Measurements from ENCODE around the gene SENP3.

DNA sequence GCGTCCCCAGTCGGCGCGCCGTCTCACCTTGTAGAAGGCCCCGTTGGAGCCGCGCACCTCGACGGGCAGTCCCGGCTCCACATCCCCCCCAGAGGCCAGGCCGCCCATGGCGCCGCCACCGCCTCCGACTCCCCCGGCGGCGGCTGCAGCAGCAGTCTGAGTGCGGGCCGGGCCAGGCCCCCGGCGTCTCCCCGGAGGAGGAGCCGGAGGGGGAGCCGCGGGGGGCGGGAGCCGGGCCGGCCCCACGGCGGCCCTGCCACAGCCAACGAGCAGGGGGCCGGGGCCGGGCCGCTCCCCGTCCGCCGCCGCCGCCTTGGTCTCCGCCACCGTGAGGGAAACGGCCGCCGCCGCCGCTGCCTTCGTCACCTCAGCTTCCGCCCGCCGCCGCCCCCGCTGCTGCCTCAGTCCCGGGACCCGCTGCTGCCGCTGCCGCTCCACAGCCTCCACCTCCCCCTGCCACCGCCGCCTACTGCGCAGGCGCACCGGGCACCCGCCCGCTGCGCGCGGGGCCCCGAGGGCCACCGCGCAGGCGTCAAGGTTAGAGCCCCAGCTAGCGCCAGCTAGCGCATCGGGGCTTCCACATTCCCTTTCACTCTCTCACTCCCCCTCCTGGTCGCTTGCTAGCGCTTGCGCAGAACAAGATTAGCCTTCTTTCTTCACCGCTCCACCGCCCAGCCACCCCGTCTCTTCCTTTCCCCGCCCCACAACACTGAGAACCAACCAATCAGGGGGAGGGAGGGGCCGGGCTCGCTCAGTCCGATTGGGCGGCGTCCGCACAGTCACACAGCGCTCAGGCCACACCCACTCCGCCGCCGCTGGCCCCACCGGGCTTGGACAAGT lies 52.9 kb downstream of the SENP3 start, which contains the start of gene FXR2:
- TF ChIP-seq, protein P1, sequence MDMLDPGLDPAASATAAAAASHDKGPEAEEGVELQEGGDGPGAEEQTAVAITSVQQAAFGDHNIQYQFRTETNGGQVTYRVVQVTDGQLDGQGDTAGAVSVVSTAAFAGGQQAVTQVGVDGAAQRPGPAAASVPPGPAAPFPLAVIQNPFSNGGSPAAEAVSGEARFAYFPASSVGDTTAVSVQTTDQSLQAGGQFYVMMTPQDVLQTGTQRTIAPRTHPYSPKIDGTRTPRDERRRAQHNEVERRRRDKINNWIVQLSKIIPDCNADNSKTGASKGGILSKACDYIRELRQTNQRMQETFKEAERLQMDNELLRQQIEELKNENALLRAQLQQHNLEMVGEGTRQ (IDR thresholded peaks at IDR 0.05) = no peak
- TF ChIP-seq, protein P2, sequence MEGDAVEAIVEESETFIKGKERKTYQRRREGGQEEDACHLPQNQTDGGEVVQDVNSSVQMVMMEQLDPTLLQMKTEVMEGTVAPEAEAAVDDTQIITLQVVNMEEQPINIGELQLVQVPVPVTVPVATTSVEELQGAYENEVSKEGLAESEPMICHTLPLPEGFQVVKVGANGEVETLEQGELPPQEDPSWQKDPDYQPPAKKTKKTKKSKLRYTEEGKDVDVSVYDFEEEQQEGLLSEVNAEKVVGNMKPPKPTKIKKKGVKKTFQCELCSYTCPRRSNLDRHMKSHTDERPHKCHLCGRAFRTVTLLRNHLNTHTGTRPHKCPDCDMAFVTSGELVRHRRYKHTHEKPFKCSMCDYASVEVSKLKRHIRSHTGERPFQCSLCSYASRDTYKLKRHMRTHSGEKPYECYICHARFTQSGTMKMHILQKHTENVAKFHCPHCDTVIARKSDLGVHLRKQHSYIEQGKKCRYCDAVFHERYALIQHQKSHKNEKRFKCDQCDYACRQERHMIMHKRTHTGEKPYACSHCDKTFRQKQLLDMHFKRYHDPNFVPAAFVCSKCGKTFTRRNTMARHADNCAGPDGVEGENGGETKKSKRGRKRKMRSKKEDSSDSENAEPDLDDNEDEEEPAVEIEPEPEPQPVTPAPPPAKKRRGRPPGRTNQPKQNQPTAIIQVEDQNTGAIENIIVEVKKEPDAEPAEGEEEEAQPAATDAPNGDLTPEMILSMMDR (IDR thresholded peaks at IDR 0.05) = peak; percentile 58
- TF ChIP-seq SMC3 (IDR thresholded peaks at IDR 0.05) (no peak; the same call in 2 of the 3 replicates), KDM1A (IDR thresholded peaks at IDR 0.05; ENCODE audit: low read depth) (no peak), SREBF2 (IDR thresholded peaks at IDR 0.05) (no peak), TP53 (CRISPR knock-in tag; IDR thresholded peaks at IDR 0.05) (no peak), RAD21 (conservative IDR thresholded peaks at IDR 0.05 in 1 of 2, IDR thresholded peaks at IDR 0.05 in 1 of 2) (0 out of 5 replicates have a peak, but pooled peaks have one; percentile 10 to 29), EP300 (IDR thresholded peaks at IDR 0.05) (no peak), POLR2A (IDR thresholded peaks at IDR 0.05; ENCODE audit: low read length) (peak; percentile 77), FOXS1 (CRISPR knock-in tag; IDR thresholded peaks at IDR 0.05) (no peak)
- TF ChIP-seq, protein P3, sequence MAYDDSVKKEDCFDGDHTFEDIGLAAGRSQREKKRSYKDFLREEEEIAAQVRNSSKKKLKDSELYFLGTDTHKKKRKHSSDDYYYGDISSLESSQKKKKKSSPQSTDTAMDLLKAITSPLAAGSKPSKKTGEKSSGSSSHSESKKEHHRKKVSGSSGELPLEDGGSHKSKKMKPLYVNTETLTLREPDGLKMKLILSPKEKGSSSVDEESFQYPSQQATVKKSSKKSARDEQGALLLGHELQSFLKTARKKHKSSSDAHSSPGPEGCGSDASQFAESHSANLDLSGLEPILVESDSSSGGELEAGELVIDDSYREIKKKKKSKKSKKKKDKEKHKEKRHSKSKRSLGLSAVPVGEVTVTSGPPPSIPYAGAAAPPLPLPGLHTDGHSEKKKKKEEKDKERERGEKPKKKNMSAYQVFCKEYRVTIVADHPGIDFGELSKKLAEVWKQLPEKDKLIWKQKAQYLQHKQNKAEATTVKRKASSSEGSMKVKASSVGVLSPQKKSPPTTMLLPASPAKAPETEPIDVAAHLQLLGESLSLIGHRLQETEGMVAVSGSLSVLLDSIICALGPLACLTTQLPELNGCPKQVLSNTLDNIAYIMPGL (CRISPR knock-in tag; IDR thresholded peaks at IDR 0.05; ENCODE audit: borderline replicate concordance) = no peak

Data from A549 (cell line).